ENCODE measurements around the gene KRT31. TPM values are rescaled to one million over a fixed set of nuclear protein-coding genes. Genes with fewer than 3 reads are reported as not detected.

KRT31 gene
- total and polyA plus RNA-seq, 2 of the 4 experiments (the other 2 are of a cell fraction), result 0.05 TPM; not detected in 1

DNA sequence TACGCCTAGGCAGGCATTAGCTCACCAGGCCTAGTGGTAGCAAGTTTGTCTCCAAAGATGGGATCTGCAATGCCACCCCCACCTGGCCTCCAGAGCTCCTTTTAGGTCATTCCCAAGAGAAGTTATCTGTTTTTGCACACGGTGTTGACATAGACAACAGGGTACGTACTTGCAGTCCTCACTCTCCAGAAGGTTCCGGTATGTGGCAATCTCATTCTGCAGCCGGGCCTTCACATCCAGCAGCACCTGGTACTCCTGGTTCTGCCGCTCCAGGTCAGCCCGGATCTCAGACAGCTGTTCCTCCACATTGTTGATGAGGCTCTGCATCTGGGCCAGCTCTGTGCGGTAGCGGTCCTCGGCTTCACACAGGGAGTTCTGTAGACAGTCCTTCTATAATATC is 9.8 kb upstream of the KRT31 start:
- H3K14ac ChIP-seq (replicated peaks; ENCODE audit: low read depth, low read length), result no peak overlapping the region
- no peak for TF ChIP-seq CHD1 (IDR thresholded peaks at IDR 0.05; ENCODE audit: low read depth, low read length)
- TF ChIP-seq, protein P1, sequence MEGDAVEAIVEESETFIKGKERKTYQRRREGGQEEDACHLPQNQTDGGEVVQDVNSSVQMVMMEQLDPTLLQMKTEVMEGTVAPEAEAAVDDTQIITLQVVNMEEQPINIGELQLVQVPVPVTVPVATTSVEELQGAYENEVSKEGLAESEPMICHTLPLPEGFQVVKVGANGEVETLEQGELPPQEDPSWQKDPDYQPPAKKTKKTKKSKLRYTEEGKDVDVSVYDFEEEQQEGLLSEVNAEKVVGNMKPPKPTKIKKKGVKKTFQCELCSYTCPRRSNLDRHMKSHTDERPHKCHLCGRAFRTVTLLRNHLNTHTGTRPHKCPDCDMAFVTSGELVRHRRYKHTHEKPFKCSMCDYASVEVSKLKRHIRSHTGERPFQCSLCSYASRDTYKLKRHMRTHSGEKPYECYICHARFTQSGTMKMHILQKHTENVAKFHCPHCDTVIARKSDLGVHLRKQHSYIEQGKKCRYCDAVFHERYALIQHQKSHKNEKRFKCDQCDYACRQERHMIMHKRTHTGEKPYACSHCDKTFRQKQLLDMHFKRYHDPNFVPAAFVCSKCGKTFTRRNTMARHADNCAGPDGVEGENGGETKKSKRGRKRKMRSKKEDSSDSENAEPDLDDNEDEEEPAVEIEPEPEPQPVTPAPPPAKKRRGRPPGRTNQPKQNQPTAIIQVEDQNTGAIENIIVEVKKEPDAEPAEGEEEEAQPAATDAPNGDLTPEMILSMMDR (conservative IDR thresholded peaks at IDR 0.05; ENCODE audit: low read depth, low read length), result no peak
- no peak for TF ChIP-seq FOS (IDR thresholded peaks at IDR 0.05; ENCODE audit: low read depth, low read length)
- no peak for TF ChIP-seq RCOR1 (IDR thresholded peaks at IDR 0.05; ENCODE audit: insufficient replicate concordance, low read length)
- TF ChIP-seq CEBPB (IDR thresholded peaks at IDR 0.05; ENCODE audit: low read depth, low read length), result no peak
- TF ChIP-seq, protein P2, sequence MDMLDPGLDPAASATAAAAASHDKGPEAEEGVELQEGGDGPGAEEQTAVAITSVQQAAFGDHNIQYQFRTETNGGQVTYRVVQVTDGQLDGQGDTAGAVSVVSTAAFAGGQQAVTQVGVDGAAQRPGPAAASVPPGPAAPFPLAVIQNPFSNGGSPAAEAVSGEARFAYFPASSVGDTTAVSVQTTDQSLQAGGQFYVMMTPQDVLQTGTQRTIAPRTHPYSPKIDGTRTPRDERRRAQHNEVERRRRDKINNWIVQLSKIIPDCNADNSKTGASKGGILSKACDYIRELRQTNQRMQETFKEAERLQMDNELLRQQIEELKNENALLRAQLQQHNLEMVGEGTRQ (IDR thresholded peaks at IDR 0.05; ENCODE audit: low read depth, low read length), result no peak
- TF ChIP-seq BHLHE40 (IDR thresholded peaks at IDR 0.05; ENCODE audit: low read depth, low read length), result no peak
- no peak for TF ChIP-seq RFX5 (IDR thresholded peaks at IDR 0.05; ENCODE audit: low read depth, low read length)
- TF ChIP-seq MAZ (IDR thresholded peaks at IDR 0.05; ENCODE audit: borderline replicate concordance, low read depth, low read length), result no peak
- no peak for TF ChIP-seq MAFK (IDR thresholded peaks at IDR 0.05; ENCODE audit: low read depth, low read length)
- TF ChIP-seq RAD21 (IDR thresholded peaks at IDR 0.05; ENCODE audit: low read length), result no peak
- TF ChIP-seq, protein P3, sequence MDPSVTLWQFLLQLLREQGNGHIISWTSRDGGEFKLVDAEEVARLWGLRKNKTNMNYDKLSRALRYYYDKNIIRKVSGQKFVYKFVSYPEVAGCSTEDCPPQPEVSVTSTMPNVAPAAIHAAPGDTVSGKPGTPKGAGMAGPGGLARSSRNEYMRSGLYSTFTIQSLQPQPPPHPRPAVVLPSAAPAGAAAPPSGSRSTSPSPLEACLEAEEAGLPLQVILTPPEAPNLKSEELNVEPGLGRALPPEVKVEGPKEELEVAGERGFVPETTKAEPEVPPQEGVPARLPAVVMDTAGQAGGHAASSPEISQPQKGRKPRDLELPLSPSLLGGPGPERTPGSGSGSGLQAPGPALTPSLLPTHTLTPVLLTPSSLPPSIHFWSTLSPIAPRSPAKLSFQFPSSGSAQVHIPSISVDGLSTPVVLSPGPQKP (IDR thresholded peaks at IDR 0.05; ENCODE audit: borderline replicate concordance, low read depth, low read length), result no peak
- H4K91ac ChIP-seq (ENCODE audit: insufficient read depth, low read depth, low read length), result no peak overlapping the region
- H3K18ac ChIP-seq (ENCODE audit: low read depth, low read length), result no peak overlapping the region
- no peaks in the 10 kb centered on the region for H3K9me3 ChIP-seq (ENCODE audit: control insufficient read depth, insufficient read depth, low read length)
- no peak overlapping the region for H2BK15ac ChIP-seq (ENCODE audit: low read depth, low read length)
- peaks cover 26% of the 10 kb centered on the region for H3K9me1 ChIP-seq (ENCODE audit: insufficient read depth, low read length)
- ChIA-PET POLR2A (ENCODE audit: unreplicated experiment) (no interaction called here), CTCF (no interaction called here)
- H4K20me1 ChIP-seq (ENCODE audit: insufficient read depth, low read length), result no peaks in the 10 kb centered on the region
- H4K8ac ChIP-seq (ENCODE audit: low read depth in 2 of 2, low read length in 2 of 2), result no peak overlapping the region
- no peak overlapping the region for H2AK5ac ChIP-seq (ENCODE audit: low read depth, low read length)
- H2BK20ac ChIP-seq (ENCODE audit: low read depth, low read length), result no peak overlapping the region
- H3K4me2 ChIP-seq (ENCODE audit: low read depth, low read length), result no peak overlapping the region
- no peak overlapping the region for H3K4me3 ChIP-seq (ENCODE audit: insufficient read depth, low read depth, low read length)
- intact Hi-C loops (cut with micrococcal nuclease) (no loop called here), in situ Hi-C loops (cut with MboI; ENCODE audit: low sequenced_read_pairs) (no loop called here), dilution Hi-C loops (cut with HindIII; ENCODE audit: low sequenced_read_pairs, unreplicated experiment) (no loop called here)
- peaks cover 22% of the 10 kb centered on the region for H3K4me1 ChIP-seq (ENCODE audit: control insufficient read depth, insufficient read depth, low read length)
- no peaks in the 10 kb centered on the region; a peak in 1 of 4 replicates for H3K79me1 ChIP-seq (ENCODE audit: low read depth in 1 of 2, low read length in 2 of 2)
- 83% methylated on average over 2 of the region's 10 CpGs; no CpG with 5 or more reads in 1 of the 2 experiments for WGBS, 2 experiments (ENCODE audit: extremely low coverage in 2 of 2, insufficient read length in 1 of 2)
- H3K56ac ChIP-seq (ENCODE audit: extremely low read depth, insufficient read depth, low read length), result no peak overlapping the region
- no peak overlapping the region for H4K5ac ChIP-seq (ENCODE audit: low read depth, low read length)
- H3K27ac ChIP-seq (ENCODE audit: insufficient read depth, low read length), result no peak overlapping the region
- H2BK5ac ChIP-seq (ENCODE audit: low read depth, low read length, poor library complexity, severe bottlenecking), result no peak overlapping the region
- H3K4ac ChIP-seq (ENCODE audit: low read depth, low read length), result no peak overlapping the region
- ATAC-seq (ENCODE audit: low read depth), result no peak
- no peak overlapping the region for H2BK120ac ChIP-seq (ENCODE audit: low read depth, low read length)
- H3K9ac ChIP-seq (ENCODE audit: low read depth, low read length), result no peak overlapping the region
- no peak overlapping the region for H2AK9ac ChIP-seq (replicated peaks; ENCODE audit: low read depth, low read length, poor library complexity)
- no peaks in the 10 kb centered on the region for H3K27me3 ChIP-seq (ENCODE audit: control insufficient read depth, insufficient read depth, low read length)
- H3K23ac ChIP-seq (ENCODE audit: low read depth, low read length), result no peak overlapping the region
- no peak overlapping the region for H2AFZ ChIP-seq (replicated peaks; ENCODE audit: low read length, poor library complexity)
- BruUV-seq (replicated peaks), result no TSS peak
- no peak for DNase-seq
- no peaks in the 10 kb centered on the region for H3K36me3 ChIP-seq (ENCODE audit: control insufficient read depth, insufficient read depth, low read length)
